H1 (cell line): ENCODE data around the gene NAGS. TPM values are rescaled to one million over a fixed set of nuclear protein-coding genes. Genes with fewer than 3 reads are reported as not detected.

Source experiments
- CTCF ChIA-PET: fragments of 300-600 bp; sonication (Branson Sonifier 250); formaldehyde crosslinking; loops from one replicate; lab custom pipeline; 2021; ENCODE audit not compliant: partially characterized antibody; lab: Charles Lee
- POLR2A ChIA-PET: fragments of 300-600 bp; sonication (Branson Sonifier 250); formaldehyde crosslinking; loops from one replicate; lab custom pipeline; 2021; ENCODE audit warnings: inconsistent platforms; ENCODE audit not compliant: partially characterized antibody; lab: Charles Lee
- DNase-seq, 2 experiments: peaks; one replicate each; pipeline versions ENCODE4 v3.0.0 to v3.0.0-alpha.2; 2010 to 2022; ENCODE audit warnings: low spot score in 2 of 2, low read depth in 1 of 2, mixed read lengths in 1 of 2
- FAIRE-seq: peaks from 2 replicates; lab custom pipeline; 2011; peaks lifted over from hg19 to GRCh38; lab: Jason Lieb, UNC
- H2AFZ ChIP-seq: 2 replicates; pipeline ENCODE4 v1.8.1; 2012; ENCODE audit warnings: low read length, inconsistent platforms
- H2AK5ac ChIP-seq: 2 replicates; pipeline ENCODE4 v1.6.1; 2013; ENCODE audit warnings: low read depth, low read length
- H2BK120ac ChIP-seq: replicated peaks from 2 replicates; pipeline ENCODE3; 2013; ENCODE audit warnings: low read depth, low read length, inconsistent platforms
- H2BK12ac ChIP-seq: 2 replicates; pipeline ENCODE4 v1.6.1; 2013; ENCODE audit warnings: low read depth, low read length
- H2BK15ac ChIP-seq: 2 replicates; pipeline ENCODE4 v1.6.1; 2013; ENCODE audit warnings: low read length
- H2BK20ac ChIP-seq: 2 replicates; pipeline ENCODE4 v1.6.1; 2013; ENCODE audit warnings: low read length
- H2BK5ac ChIP-seq: 2 replicates; pipeline ENCODE4 v1.6.1; 2013; ENCODE audit warnings: low read depth, low read length
- H3K14ac ChIP-seq: 2 replicates; pipeline ENCODE4 v1.6.1; 2013; ENCODE audit warnings: inconsistent platforms; ENCODE audit not compliant: insufficient read length
- H3K18ac ChIP-seq: 2 replicates; pipeline ENCODE4 v1.6.1; 2013; ENCODE audit warnings: low read length; ENCODE audit errors: extremely low read depth
- H3K23ac ChIP-seq: 2 replicates; pipeline ENCODE4 v1.6.1; 2013; ENCODE audit warnings: inconsistent platforms; ENCODE audit not compliant: insufficient read length
- H3K23me2 ChIP-seq: 2 replicates; pipeline ENCODE4 v1.6.1; 2013; ENCODE audit warnings: low read depth, low read length
- H3K27ac ChIP-seq: 2 replicates; pipeline ENCODE4 v1.6.1; 2011; ENCODE audit warnings: low read depth, low read length, inconsistent platforms
- H3K27me3 ChIP-seq, 4 experiments: replicated peaks in 1 of 4; 1 replicate in 1 of 4; 2 replicates in 3 of 4; pipeline versions ENCODE4 v1.6.1 to v1.8.1; 2011 to 2013; ENCODE audit warnings: low read length in 3 of 4, mild to moderate bottlenecking in 3 of 4, inconsistent platforms in 2 of 4, mixed read lengths in 2 of 4, moderate library complexity in 1 of 4; ENCODE audit not compliant: control insufficient read depth in 3 of 4, insufficient read depth in 3 of 4; ENCODE audit errors: extremely low read depth in 1 of 4
- H3K36me3 ChIP-seq, 4 experiments: 2 replicates each; pipeline versions ENCODE4 v1.6.1 to v1.8.1; 2011 to 2013; ENCODE audit warnings: mild to moderate bottlenecking in 4 of 4, low read length in 3 of 4, moderate library complexity in 2 of 4, control low read depth in 1 of 4, inconsistent platforms in 1 of 4; ENCODE audit not compliant: insufficient read depth in 4 of 4, control insufficient read depth in 2 of 4
- H3K4ac ChIP-seq: replicated peaks from 2 replicates; pipeline ENCODE3; 2013; ENCODE audit warnings: low read length, low read depth, mixed read lengths, inconsistent platforms; ENCODE audit not compliant: insufficient read length
- H3K4me1 ChIP-seq, 4 experiments: replicated peaks in 1 of 4; 1 replicate in 1 of 4; 2 replicates in 3 of 4; pipeline versions ENCODE4 v1.6.1 to v1.8.1; 2011 to 2013; ENCODE audit warnings: low read length in 3 of 4, inconsistent platforms in 2 of 4, mixed read lengths in 1 of 4; ENCODE audit not compliant: insufficient read depth in 4 of 4, control insufficient read depth in 3 of 4
- H3K4me2 ChIP-seq, 2 experiments: 2 replicates each; pipeline versions ENCODE4 v1.6.1 to v1.8.1; 2011 to 2013; ENCODE audit warnings: low read depth in 2 of 2, low read length in 2 of 2, control low read depth in 1 of 2, inconsistent platforms in 1 of 2, mild to moderate bottlenecking in 1 of 2; ENCODE audit not compliant: insufficient read depth in 1 of 2
- H3K4me3 ChIP-seq, 4 experiments: fragments of 200-600, 300-600 bp in 1 of 4; sonication (generic), shearing (Covaris generic), sonication (Bioruptor Twin) in 1 of 4; 2 replicates each; pipeline versions ENCODE4 v1.5.1 to v1.8.1; 2011 to 2016; ENCODE audit warnings: low read length in 4 of 4, low read depth in 3 of 4, control low read depth in 2 of 4, inconsistent platforms in 2 of 4, mild to moderate bottlenecking in 2 of 4, mixed read lengths in 1 of 4, moderate library complexity in 1 of 4; ENCODE audit not compliant: insufficient read depth in 2 of 4; ENCODE audit errors: extremely low read depth in 1 of 4
- H3K56ac ChIP-seq: replicated peaks from 2 replicates; pipeline ENCODE3; 2013; ENCODE audit warnings: low read depth, mild to moderate bottlenecking, mixed read lengths, low read length, inconsistent platforms; ENCODE audit not compliant: insufficient read length
- H3K79me1 ChIP-seq: 2 replicates; pipeline ENCODE4 v1.6.1; 2013; ENCODE audit warnings: low read depth, low read length, control low read depth
- H3K79me2 ChIP-seq, 2 experiments: 2 replicates each; pipeline versions ENCODE4 v1.6.1 to v1.8.1; 2012 to 2013; ENCODE audit warnings: low read length in 2 of 2, mild to moderate bottlenecking in 2 of 2, inconsistent platforms in 1 of 2; ENCODE audit not compliant: insufficient read depth in 2 of 2, control insufficient read depth in 1 of 2
- H3K9ac ChIP-seq, 4 experiments: replicated peaks in 1 of 4; 1 replicate in 1 of 4; 2 replicates in 3 of 4; pipeline versions ENCODE4 v1.6.1 to v1.8.1; 2011 to 2013; ENCODE audit warnings: low read depth in 3 of 4, low read length in 3 of 4, control low read depth in 2 of 4, mild to moderate bottlenecking in 2 of 4, moderate library complexity in 2 of 4, inconsistent platforms in 1 of 4; ENCODE audit errors: extremely low read depth in 1 of 4
- H3K9me3 ChIP-seq, 2 experiments: 2 replicates each; pipeline versions ENCODE4 v1.6.1 to v1.8.1; 2012 to 2013; ENCODE audit warnings: mild to moderate bottlenecking in 2 of 2, moderate library complexity in 2 of 2, control low read depth in 1 of 2, inconsistent platforms in 1 of 2, low read depth in 1 of 2, low read length in 1 of 2, mixed read lengths in 1 of 2; ENCODE audit not compliant: insufficient read depth in 2 of 2
- H4K20me1 ChIP-seq, 2 experiments: replicated peaks in 1 of 2; 2 replicates each; pipeline versions ENCODE3 to v1.8.1; 2011 to 2013; ENCODE audit warnings: inconsistent platforms in 2 of 2, low read length in 2 of 2, mild to moderate bottlenecking in 1 of 2; ENCODE audit not compliant: insufficient read depth in 2 of 2, control insufficient read depth in 1 of 2
- H4K5ac ChIP-seq: 2 replicates; pipeline ENCODE4 v1.6.1; 2013; ENCODE audit warnings: low read length, low read depth, mixed read lengths, inconsistent platforms; ENCODE audit not compliant: insufficient read length
- H4K8ac ChIP-seq: 2 replicates; pipeline ENCODE4 v1.8.0; 2013; ENCODE audit warnings: mild to moderate bottlenecking, moderate library complexity, low read length, inconsistent platforms; ENCODE audit not compliant: insufficient read depth; ENCODE audit errors: extremely low read depth
- H4K91ac ChIP-seq: replicated peaks from 2 replicates; pipeline ENCODE3; 2013; ENCODE audit warnings: low read length, mixed read lengths, inconsistent platforms; ENCODE audit not compliant: insufficient read length
- CBX5 ChIP-seq: fragments of 300-800, 300-1000 bp; sonication (generic); IDR thresholded peaks from 2 replicates; pipeline ENCODE4 v1.7.1; 2016; ENCODE audit warnings: antibody characterized with exemption, low read length, low read depth
- CTCF ChIP-seq, 3 experiments: IDR thresholded peaks; 1 replicate in 2 of 3; 2 replicates in 1 of 3; pipeline versions ENCODE4 v1.5.1 to v1.6.1; 2011; ENCODE audit warnings: low read length in 3 of 3, mild to moderate bottlenecking in 3 of 3, inconsistent platforms in 2 of 3, low read depth in 1 of 3, moderate library complexity in 1 of 3; ENCODE audit not compliant: insufficient read depth in 1 of 3; ENCODE audit errors: control extremely low read depth in 1 of 3
- GABPA ChIP-seq: IDR thresholded peaks from 2 replicates; pipeline ENCODE4 v1.6.1; 2011; ENCODE audit warnings: mild to moderate bottlenecking, low read length, moderate library complexity, borderline replicate concordance; ENCODE audit not compliant: insufficient read depth
- JUN ChIP-seq: IDR thresholded peaks from 2 replicates; pipeline ENCODE4 v1.6.1; 2011; ENCODE audit warnings: low read depth, mild to moderate bottlenecking, improper control_type of control experiment, low read length
- NRF1 ChIP-seq: IDR thresholded peaks from 2 replicates; pipeline ENCODE4 v1.6.1; 2011; ENCODE audit warnings: mild to moderate bottlenecking, low read depth, low read length, improper control_type of control experiment
- POLR2A ChIP-seq, 2 experiments: IDR thresholded peaks; 1 replicate in 1 of 2; 2 replicates in 1 of 2; pipeline ENCODE4 v1.6.1; 2011; ENCODE audit warnings: low read depth in 2 of 2, low read length in 2 of 2, mild to moderate bottlenecking in 2 of 2; ENCODE audit errors: control extremely low read depth in 1 of 2
- POLR2AphosphoS5 ChIP-seq: IDR thresholded peaks from 2 replicates; pipeline ENCODE4 v1.6.1; 2011; ENCODE audit warnings: low read depth, low read length
- RAD21 ChIP-seq, 2 experiments: IDR thresholded peaks in 1 of 2; conservative IDR thresholded peaks in 1 of 2; 2 replicates each; pipeline ENCODE4 v1.6.1; 2011; ENCODE audit warnings: low read depth in 2 of 2, low read length in 2 of 2, improper control_type of control experiment in 1 of 2, inconsistent platforms in 1 of 2, mild to moderate bottlenecking in 1 of 2, moderate library complexity in 1 of 2
- RFX5 ChIP-seq: IDR thresholded peaks from 2 replicates; pipeline ENCODE4 v1.6.1; 2011; ENCODE audit warnings: low read depth, low read length, improper control_type of control experiment, borderline replicate concordance
- SIX5 ChIP-seq: IDR thresholded peaks from 2 replicates; pipeline ENCODE4 v1.6.1; 2011; ENCODE audit warnings: mild to moderate bottlenecking, low read depth, low read length
- TEAD4 ChIP-seq: IDR thresholded peaks from 2 replicates; pipeline ENCODE4 v1.6.1; 2012; ENCODE audit warnings: low read depth, low read length, inconsistent platforms, mixed read lengths
- ZNF274 ChIP-seq: IDR thresholded peaks from 2 replicates; pipeline ENCODE4 v1.7.0; 2012; ENCODE audit warnings: low read length, borderline replicate concordance; ENCODE audit errors: extremely low read depth
- WGBS, 2 experiments: shearing (Covaris generic) in 1 of 2; methylation state at CpG; one replicate each; pipeline versions ENCODE4 v1.1.6 to v1.1.7; 2013 to 2015; ENCODE audit warnings: low lambda C conversion rate in 2 of 2, mixed read lengths in 2 of 2, inconsistent platforms in 1 of 2, low coverage in 1 of 2, missing lambda C conversion rate in 1 of 2; ENCODE audit not compliant: insufficient replicate concordance in 2 of 2, insufficient coverage in 1 of 2, insufficient read length in 1 of 2; ENCODE audit errors: extremely low coverage in 1 of 2, missing lambda C conversion rate in 1 of 2; 5-methylcytosine and 5-hydroxymethylcytosine counted together
- polyA plus RNA-seq, 7 experiments: library from polyadenylated mRNA; depleted of rRNA in 3 of 7; stranded (reverse) in 5 of 7; unstranded in 2 of 7; fragments of >200 nt in 5 of 7; fragments of 200-250 nt in 2 of 7; gene quantifications; 1 replicate in 5 of 7; 2 replicates in 1 of 7; 4 replicates in 1 of 7; pipeline versions ENCODE4 v1.2.1 to v1.2.3, GENCODE V29; 2011 to 2013; ENCODE audit warnings: missing spikeins in 2 of 7, mixed read lengths in 2 of 7
- total RNA-seq: library from RNA; stranded (reverse); fragmentation: NEBNext Ultra II Directional; extraction: Animal tissue kit (Norgen Biotek cat#: 25700); gene quantifications from 2 replicates; pipeline ENCODE4 v1.2.1, GENCODE V29; 2021

The NAGS gene
- total and polyA plus RNA-seq, 2 of the 8 experiments (the other 6 are each of a cell fraction or from before 2014, with no cell fraction given) = 4.0 to 5.1 TPM

- no peak overlapping the region for H3K4me3 ChIP-seq
- no peak overlapping the region for H4K5ac ChIP-seq
- H3K9ac ChIP-seq = no peak overlapping the region
- H2BK15ac ChIP-seq = no peak overlapping the region
- no peak overlapping the region for H3K56ac ChIP-seq
- H2BK5ac ChIP-seq = no peak overlapping the region
- H3K36me3 ChIP-seq = peaks cover 0 to 3% (median 1%) of the 10 kb centered on the region in 4 experiments; a peak in 2 of 8 replicates
- no peaks in the 10 kb centered on the region; the same call in 1 of the 2 replicates for H3K79me1 ChIP-seq
- no peak overlapping the region for H3K23ac ChIP-seq
- H2BK120ac ChIP-seq = no peak overlapping the region
- no peak overlapping the region for H3K4ac ChIP-seq
- POLR2A ChIA-PET = interaction anchor here (0.7 to 1.6 kb wide), 4 partner anchors 10 to 544 kb away, joined by 3 to 7 read pairs (median 4); partner anchors contain the start of gene LSM12
- FAIRE-seq = no peak
- H3K4me1 ChIP-seq = peaks cover 2 to 11% (median 9%) of the 10 kb centered on the region in 4 experiments
- H2AK5ac ChIP-seq = no peak overlapping the region
- no peak overlapping the region for H3K27ac ChIP-seq
- no peak for DNase-seq
- no peak overlapping the region for H3K18ac ChIP-seq
- no peaks in the 10 kb centered on the region for H3K27me3 ChIP-seq
- peaks cover 11% of the 10 kb centered on the region for H3K23me2 ChIP-seq
- H2BK12ac ChIP-seq = peak overlapping the region; percentile 50; the same call in 1 of the 2 replicates
- H4K8ac ChIP-seq = no peak overlapping the region
- no peak overlapping the region for H4K91ac ChIP-seq
- H3K4me2 ChIP-seq = no peak overlapping the region
- H2BK20ac ChIP-seq = no peak overlapping the region
- WGBS, 2 experiments = 94% methylated on average over 9 of the region's 9 CpGs; no CpG with 5 or more reads in 1 of the 2 experiments
- no peak overlapping the region for H3K14ac ChIP-seq
- H3K9me3 ChIP-seq = no peaks in the 10 kb centered on the region
- H2AFZ ChIP-seq = no peak overlapping the region
- no peaks in the 10 kb centered on the region for H3K79me2 ChIP-seq
- CTCF ChIA-PET = interaction anchor here (0.8 to 2.8 kb wide), 6 partner anchors 11 to 106 kb away, joined by 3 to 10 read pairs (median 5); no protein-coding TSS in a partner anchor
- peaks cover 2 to 4% of the 10 kb centered on the region in 2 experiments for H4K20me1 ChIP-seq
- TF ChIP-seq ZNF274 (no peak), POLR2AphosphoS5 (no peak), TEAD4 (no peak), POLR2A (IDR thresholded peaks at IDR 0.05; ENCODE audit: control extremely low read depth in 1 of 2, low read depth in 2 of 2, low read length in 2 of 2) (no peak), SIX5 (no peak), NRF1 (no peak), JUN (no peak), CBX5 (no peak), CTCF (IDR thresholded peaks at IDR 0.05; ENCODE audit: control extremely low read depth in 1 of 3, insufficient read depth in 1 of 3, low read depth in 1 of 3, low read length in 3 of 3) (no peak), RAD21 (IDR thresholded peaks at IDR 0.05 in 1 of 2, conservative IDR thresholded peaks at IDR 0.05 in 1 of 2; ENCODE audit: low read depth in 2 of 2, low read length in 2 of 2) (no peak), GABPA (no peak), RFX5 (no peak)
Measured at GRCh38 chr17:44011876-44012275, 7.5 kb downstream of the NAGS start.
